ENCODE data around the gene P2RY4. TPM values are rescaled to one million over a fixed set of nuclear protein-coding genes. Genes with fewer than 3 reads are reported as not detected.
A peak's percentile ranks its signal among the peaks of the same experiment; 100 is the strongest.

Gene P2RY4
- total and polyA plus RNA-seq, 2 donors (not counting 3 experiments of a cell fraction or from before 2014, with no cell fraction given) = 0.22 TPM; not detected in 1

DNA sequence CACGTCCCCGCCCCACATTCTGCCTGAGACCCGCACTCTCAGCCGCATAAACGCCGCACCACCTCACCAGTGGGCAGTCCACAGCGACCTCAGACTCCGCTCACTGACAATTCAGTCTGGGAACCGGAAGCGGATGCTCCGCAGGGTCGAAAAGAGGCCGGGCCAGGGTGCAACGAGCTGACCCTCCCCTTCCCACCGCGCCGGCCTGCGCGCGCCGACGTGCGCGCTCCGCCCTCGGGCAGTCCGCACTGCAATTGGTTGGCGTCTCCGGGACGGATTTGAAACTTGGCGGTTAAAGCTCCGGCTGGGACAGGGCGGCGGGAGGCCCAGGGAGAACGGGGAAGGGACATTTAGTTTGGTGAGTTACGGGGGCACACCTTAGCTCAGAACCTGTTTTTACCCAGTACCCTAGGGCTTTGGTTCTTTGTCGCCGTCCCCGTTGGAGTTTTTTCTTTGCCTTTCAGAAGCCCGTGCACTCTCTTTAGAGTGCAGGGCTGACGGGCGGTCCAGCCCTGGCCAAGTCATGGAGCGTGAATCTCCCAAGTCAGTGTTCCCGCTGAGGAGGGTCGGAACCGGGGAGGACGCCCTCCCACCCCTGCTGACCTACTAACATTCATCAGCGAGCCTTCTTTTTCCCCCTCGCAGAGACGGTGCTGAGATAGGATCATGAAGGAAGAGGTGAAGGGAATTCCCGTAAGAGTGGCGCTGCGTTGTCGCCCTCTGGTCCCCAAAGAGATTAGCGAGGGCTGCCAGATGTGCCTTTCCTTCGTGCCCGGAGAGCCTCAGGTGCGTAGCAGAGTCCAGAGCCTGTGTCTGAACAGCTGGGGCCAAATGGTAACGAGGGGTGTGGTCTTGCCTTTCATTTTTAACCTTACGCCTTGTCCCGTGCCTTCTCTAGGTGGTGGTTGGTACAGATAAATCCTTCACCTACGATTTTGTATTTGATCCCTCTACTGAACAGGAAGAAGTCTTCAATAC lies 30.1 kb upstream of the P2RY4 start, which contains the start of the genes KIF4A and PDZD11:
Gene KIF4A, plus strand, starts transcription at position 312 of the 978 bp plus-strand sequence. Its CDS starts 355 bp downstream, at position 667.
Gene PDZD11, minus strand, starts transcription at position 135 of the 978 bp plus-strand sequence. CDS start 586 bp downstream, outside the sequence.
- Histone ChIP-seq H3K9me1 (replicated peaks; ENCODE audit: control insufficient read depth, extremely low read depth, insufficient read depth, low read length) (no peaks in the 10 kb centered on the region), H3K36me3 (ENCODE audit: control insufficient read depth in 2 of 2, extremely low read depth in 1 of 2, insufficient read depth in 2 of 2, low read length in 2 of 2) (no peaks in the 10 kb centered on the region), H3K4me2 (ENCODE audit: insufficient read depth, low read length) (peak within 1 kb of the TSS; percentile 96), H3K27me3 (ENCODE audit: control insufficient read depth in 2 of 2, insufficient read depth in 2 of 2, low read length in 2 of 2) (no peaks in the 10 kb centered on the region), H3K9me3 (replicated peaks; ENCODE audit: control insufficient read depth, insufficient read depth, low read length) (no peaks in the 10 kb centered on the region), H4K20me1 (replicated peaks; ENCODE audit: control insufficient read depth, extremely low read depth, insufficient read depth, low read length) (no peaks in the 10 kb centered on the region), H3K9ac (replicated peaks; ENCODE audit: extremely low read depth, insufficient read depth, low read length) (peak within 1 kb of the TSS; percentile 67), H3K79me2 (ENCODE audit: control insufficient read depth, insufficient read depth, low read length) (peaks cover 46% of the 10 kb centered on the region), H2AFZ (ENCODE audit: low read depth, low read length) (peak within 1 kb of the TSS; percentile 91), H3K4me1 (ENCODE audit: control insufficient read depth, extremely low read depth, insufficient read depth, low read length) (peaks cover 18% of the 10 kb centered on the region), H3K27ac (ENCODE audit: insufficient read depth, low read depth, low read length) (peak within 1 kb of the TSS; percentile 66), H3K4me3 (replicated peaks in 1 of 3; ENCODE audit: insufficient read depth in 1 of 3, low read depth in 1 of 3, low read length in 3 of 3) (peak within 1 kb of the TSS; percentile 70 to 86 (median 84))
- peak; percentile 83 for DNase-seq (ENCODE audit: low read depth, low spot score)
- peak; percentile 89 for FAIRE-seq
- POLR2A ChIA-PET = no interaction called here
- dilution Hi-C loops (cut with MboI; ENCODE audit: extremely low pct_ligation_motif_present, low sequenced_read_pairs) = no loop called here
- CTCF ChIA-PET = interaction anchor here (0.9 to 1.1 kb wide), 4 partner anchors 8 to 157 kb away, joined by 3 to 6 read pairs (median 5); partner anchors contain the start of gene IGBP1
- TSS peak; percentile 62 for BruUV-seq (replicated peaks)
- no peak for TF ChIP-seq FOS (IDR thresholded peaks at IDR 0.05; ENCODE audit: borderline replicate concordance, insufficient read depth, low read length)
- TF ChIP-seq POLR2A (IDR thresholded peaks at IDR 0.05; ENCODE audit: low read depth, low read length) = peak; percentile 71
- TF ChIP-seq POLR2AphosphoS5 (IDR thresholded peaks at IDR 0.05; ENCODE audit: insufficient read depth, low read depth, low read length) = peak; percentile 68
- intact Hi-C loops (cut with micrococcal nuclease) = loop anchor here (1.0 to 10.0 kb wide), 2 partner anchors 105 to 157 kb away; partner anchors contain the start of gene IGBP1

DNA sequence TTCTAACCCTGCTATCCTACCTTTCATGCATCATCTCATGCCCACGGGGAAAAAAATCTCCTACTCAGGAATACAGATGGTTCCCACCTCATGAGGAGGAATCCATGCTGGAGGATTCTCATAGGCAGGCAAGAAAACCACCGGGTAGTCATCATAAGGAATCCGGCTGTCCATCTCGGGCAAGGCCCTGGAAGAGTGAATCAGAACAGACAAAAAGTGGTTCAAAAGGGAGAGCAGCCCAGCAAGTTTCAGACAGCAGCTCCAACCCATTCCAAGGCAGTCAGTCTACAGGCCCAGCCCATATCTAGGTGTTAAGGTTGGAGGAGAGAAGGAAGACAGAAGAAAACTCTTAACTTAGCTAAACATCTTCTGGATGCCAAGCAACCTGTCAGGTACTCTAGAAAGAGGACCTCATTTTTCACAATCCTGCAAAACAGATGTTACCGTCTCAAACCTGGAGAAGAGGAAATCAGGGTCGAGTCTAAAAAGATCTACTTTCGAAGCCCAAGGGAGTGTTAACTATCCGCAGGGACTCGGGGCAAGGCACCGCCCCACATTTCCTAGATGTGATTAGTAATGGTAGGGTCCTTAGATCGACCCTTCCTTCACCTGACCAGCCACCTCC lies 29.3 kb upstream of the P2RY4 start:
- ChIA-PET POLR2A (no interaction called here), CTCF (interaction anchor here (0.6 to 1.0 kb wide), 4 partner anchors 8 to 156 kb away, joined by 3 to 6 read pairs (median 4); partner anchors contain the start of gene IGBP1)
- Histone ChIP-seq H3K4me1 (ENCODE audit: control insufficient read depth, extremely low read depth, insufficient read depth, low read length) (peaks cover 18% of the 10 kb centered on the region), H3K27me3 (ENCODE audit: control insufficient read depth in 2 of 2, insufficient read depth in 2 of 2, low read length in 2 of 2) (no peaks in the 10 kb centered on the region), H4K20me1 (replicated peaks; ENCODE audit: control insufficient read depth, extremely low read depth, insufficient read depth, low read length) (no peaks in the 10 kb centered on the region), H3K4me3 (replicated peaks in 1 of 3; ENCODE audit: insufficient read depth in 1 of 3, low read depth in 1 of 3, low read length in 3 of 3) (peak overlapping the region; percentile 70 to 86 (median 84)), H2AFZ (ENCODE audit: low read depth, low read length) (peak overlapping the region; percentile 91), H3K36me3 (ENCODE audit: control insufficient read depth in 2 of 2, extremely low read depth in 1 of 2, insufficient read depth in 2 of 2, low read length in 2 of 2) (no peaks in the 10 kb centered on the region), H3K4me2 (ENCODE audit: insufficient read depth, low read length) (peak overlapping the region; percentile 78), H3K79me2 (ENCODE audit: control insufficient read depth, insufficient read depth, low read length) (peaks cover 40% of the 10 kb centered on the region), H3K27ac (ENCODE audit: insufficient read depth, low read depth, low read length) (peak overlapping the region; percentile 66), H3K9ac (replicated peaks; ENCODE audit: extremely low read depth, insufficient read depth, low read length) (peak overlapping the region; percentile 67), H3K9me3 (replicated peaks; ENCODE audit: control insufficient read depth, insufficient read depth, low read length) (no peaks in the 10 kb centered on the region), H3K9me1 (replicated peaks; ENCODE audit: control insufficient read depth, extremely low read depth, insufficient read depth, low read length) (no peaks in the 10 kb centered on the region)
- no peak for FAIRE-seq
- intact Hi-C loops (cut with micrococcal nuclease) (loop anchor here (1.0 kb wide), 1 partner anchor 156 kb away; the partner anchor contains the start of gene IGBP1), dilution Hi-C loops (cut with MboI; ENCODE audit: extremely low pct_ligation_motif_present, low sequenced_read_pairs) (no loop called here)
- BruUV-seq (replicated peaks) = TSS peak; percentile 60
- TF ChIP-seq FOS (IDR thresholded peaks at IDR 0.05; ENCODE audit: borderline replicate concordance, insufficient read depth, low read length) (no peak), EZH2 (IDR thresholded peaks at IDR 0.05; ENCODE audit: borderline replicate concordance, low read depth, low read length, severe bottlenecking) (no peak), MYC (IDR thresholded peaks at IDR 0.05; ENCODE audit: low read depth, low read length) (no peak)
- DNase-seq (ENCODE audit: low read depth, low spot score) = no peak

All from endothelial cell of umbilical vein (primary cell).